ENCODE measurements around the gene CSF3R. TPM values are rescaled to one million over a fixed set of nuclear protein-coding genes. Genes with fewer than 3 reads are reported as not detected.

Gene CSF3R
- polyA plus RNA-seq, 10 donors = 1.9 to 4.1 (median 2.7) TPM

DNA sequence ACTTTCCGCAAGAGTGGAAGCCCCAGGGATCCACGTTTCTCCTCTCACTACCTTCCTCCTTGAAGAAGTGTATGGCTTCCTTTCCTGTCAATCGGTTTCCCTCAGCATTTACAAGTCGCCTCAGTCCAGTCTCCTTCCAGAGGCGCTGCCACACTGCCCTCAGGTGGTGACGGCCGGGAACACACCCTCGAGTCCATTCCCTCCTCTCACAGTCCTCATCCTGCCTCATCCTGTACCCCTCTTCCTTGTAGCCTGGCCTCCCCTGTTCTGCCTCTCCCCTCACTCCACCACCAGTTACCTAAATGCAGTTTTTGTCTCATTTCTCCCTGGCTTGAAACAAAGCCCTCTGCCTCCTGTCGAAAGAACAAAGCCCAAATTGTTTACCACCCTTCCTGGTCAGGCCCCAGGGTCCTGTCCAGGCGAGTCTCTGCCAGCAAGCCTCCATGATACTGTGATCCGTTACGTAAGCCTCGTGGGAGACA lies 61.8 kb downstream of the CSF3R start:
- peak; percentile 73 to 92 (median 86) for DNase-seq

DNA sequence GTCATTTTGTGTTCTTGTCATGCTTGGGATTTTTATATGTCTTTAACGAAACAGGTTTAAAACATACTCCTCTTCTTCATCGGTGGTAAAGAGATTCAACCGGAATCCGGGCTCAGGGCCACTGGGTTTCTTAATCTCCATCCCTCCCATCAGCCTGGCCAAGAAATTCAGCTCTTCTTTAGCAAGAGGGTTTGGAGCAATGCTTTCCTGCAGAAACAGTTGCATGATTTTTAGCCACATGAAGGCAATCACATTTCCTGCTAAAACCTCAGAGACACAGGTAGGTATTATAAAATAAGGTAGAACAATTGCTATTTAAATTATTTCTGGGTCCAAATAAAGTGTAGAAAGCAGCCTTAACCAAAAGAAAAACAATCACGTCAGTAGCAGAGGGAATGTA lies 62.3 kb downstream of the CSF3R start:
- DNase-seq = no peak

DNA sequence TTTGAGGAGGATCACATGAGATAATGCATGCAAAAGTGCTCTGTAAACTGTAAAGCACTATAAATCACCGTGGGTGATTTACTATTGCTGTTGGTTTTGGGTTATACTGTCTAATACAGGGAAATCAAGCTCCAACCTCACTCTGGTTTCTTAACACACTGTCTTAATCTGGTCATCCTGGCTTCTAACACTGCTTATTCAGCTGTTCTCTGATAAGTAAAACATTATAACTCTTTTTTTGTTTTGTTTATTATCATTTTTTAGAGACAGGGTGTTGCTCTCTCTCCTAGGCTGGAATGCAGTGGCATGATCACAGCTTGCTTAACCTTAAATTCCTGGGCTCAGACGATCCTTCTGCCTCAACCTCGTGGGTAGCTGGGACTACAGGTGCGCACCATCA lies 63.1 kb downstream of the CSF3R start:
- no peak for DNase-seq

DNA sequence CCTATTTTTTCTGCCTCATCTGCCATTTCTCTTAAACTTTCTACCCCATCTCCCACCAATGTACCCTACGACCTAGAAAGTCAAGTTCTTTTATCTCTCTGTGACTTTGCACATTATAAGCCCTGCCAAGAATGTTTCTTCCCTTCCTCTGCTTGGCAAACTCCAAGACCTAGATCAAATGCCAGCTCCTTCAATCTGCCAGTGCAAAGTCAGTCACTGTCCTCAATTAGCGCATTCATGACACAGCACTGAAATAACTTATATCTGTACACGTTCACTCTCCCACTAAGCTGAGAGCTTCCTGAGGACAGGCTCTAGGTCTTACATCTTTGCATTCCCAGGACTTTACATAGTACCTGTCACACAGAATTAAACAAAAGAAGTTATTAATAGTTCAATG lies 63.6 kb downstream of the CSF3R start:
- DNase-seq = no peak

DNA sequence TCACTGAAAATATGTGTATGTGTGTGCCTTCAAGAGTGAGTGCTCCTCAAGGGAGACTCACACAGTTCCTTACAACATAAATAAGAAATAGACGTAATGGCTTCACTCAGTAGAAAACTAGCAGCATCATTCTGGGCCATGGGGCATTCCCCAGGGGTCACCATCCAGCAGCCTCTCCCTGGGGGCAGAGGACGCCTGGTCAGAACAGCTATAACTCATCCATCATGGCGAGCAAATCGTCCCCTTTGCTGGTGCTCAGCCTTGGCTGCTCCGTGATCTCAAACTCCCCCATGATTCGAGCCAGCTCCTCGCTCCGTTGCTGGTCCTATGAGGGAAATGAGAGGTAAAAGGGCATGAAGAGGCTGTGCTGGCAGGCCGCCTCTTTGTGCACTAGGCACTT lies 64.8 kb downstream of the CSF3R start:
- DNase-seq = no peak

Other genes with a start within 250 kb of the CSF3R start
- 1 to 10 TPM; 1.8 to 5.1 (median 3.1) TPM for gene SH3D21, start 176.5 kb downstream of the CSF3R start, polyA plus RNA-seq (ENCODE audit: insufficient read length in 10 of 10)
- gene EVA1B, start 159.3 kb downstream of the CSF3R start, polyA plus RNA-seq (ENCODE audit: insufficient read length in 10 of 10) = 10 to 100 TPM; 17.7 to 53.6 (median 29.9) TPM
- gene STK40, start 97.0 kb downstream of the CSF3R start, polyA plus RNA-seq (ENCODE audit: insufficient read length in 10 of 10) = 10 to 100 TPM; 18.0 to 31.0 (median 23.9) TPM
- gene LSM10, start 85.0 kb downstream of the CSF3R start, polyA plus RNA-seq (ENCODE audit: insufficient read length in 10 of 10) = 10 to 100 TPM; 19.4 to 27.9 (median 22.2) TPM
- 1 to 10 TPM; 4.3 to 7.0 (median 5.5) TPM for gene OSCP1, start 32.5 kb downstream of the CSF3R start, polyA plus RNA-seq (ENCODE audit: insufficient read length in 10 of 10)
- gene MRPS15, start 18.5 kb downstream of the CSF3R start, polyA plus RNA-seq (ENCODE audit: insufficient read length in 10 of 10) = 10 to 100 TPM; 55.5 to 61.9 (median 58.8) TPM

Data from muscle of back (tissue), 11 donors.